ENCODE data around the gene ZNF521. TPM values are rescaled to one million over a fixed set of nuclear protein-coding genes. Genes with fewer than 3 reads are reported as not detected.

ZNF521 gene
- 57.1 TPM for total RNA-seq

GRCh38 chr18:25351777-25352628 lies at the start of gene ZNF521:
TSS of gene ZNF521 (minus strand) at chr18:25352166. CDS start at chr18:25350946, 1,220 bp downstream.
- ATAC-seq (peak; percentile 93), DNase-seq (ENCODE audit: low spot score) (peak; percentile 89)
- intact Hi-C loops (cut with DNase I): no loop called here

- intact Hi-C loops (cut with DNase I): no loop called here
- DNase-seq (ENCODE audit: low spot score) (no peak), ATAC-seq (no peak)
Observed at GRCh38 chr18:25399554-25399953, 47.6 kb upstream of the ZNF521 start.

GRCh38 chr18:25392192-25392591 lies 40.2 kb upstream of the ZNF521 start:
- no peak for ATAC-seq
- intact Hi-C loops (cut with DNase I): no loop called here

DNA sequence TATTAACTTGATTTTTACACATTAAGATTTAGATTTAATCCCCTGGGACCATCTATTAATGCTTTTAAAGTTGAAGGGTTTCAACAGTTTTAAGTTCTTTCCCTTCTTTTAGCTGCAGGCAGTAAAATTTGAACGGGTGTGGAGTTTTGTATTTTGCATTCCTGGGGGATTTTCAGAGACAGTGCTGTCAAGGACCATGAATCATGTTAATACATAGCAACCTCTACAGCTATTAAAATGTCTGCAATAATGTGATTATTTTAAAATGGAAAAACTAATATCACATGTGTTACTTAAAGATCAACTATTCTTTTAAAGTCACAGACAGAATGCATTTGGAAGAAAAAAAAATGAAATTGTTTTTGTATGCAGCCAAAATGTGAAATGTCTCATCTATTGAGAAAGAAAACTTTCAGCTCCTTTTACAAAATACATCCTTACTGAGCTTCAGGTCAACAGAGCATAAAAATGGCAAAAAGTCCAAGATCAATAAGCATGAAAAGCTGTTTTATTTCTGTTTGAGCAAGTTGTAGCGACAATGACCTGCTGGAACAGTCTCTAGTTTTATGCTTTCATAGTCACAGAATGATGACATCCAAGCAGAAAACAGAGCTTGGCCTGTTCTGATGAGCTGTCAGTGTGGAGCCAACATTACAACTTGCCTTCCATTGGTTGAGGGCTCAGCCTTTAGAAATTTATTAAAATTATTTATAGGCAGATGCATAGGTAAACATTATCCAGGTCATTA lies 21.6 kb upstream of the ZNF521 start:
- intact Hi-C loops (cut with DNase I): no loop called here
- ATAC-seq: no peak
- DNase-seq (ENCODE audit: low spot score): no peak

More at GRCh38 chr18:25392192-25392591, 40.2 kb upstream of the ZNF521 start:
- no peak for DNase-seq (ENCODE audit: low spot score)

GRCh38 chr18:25370391-25370790 lies 18.4 kb upstream of the ZNF521 start:
- ATAC-seq (no peak), DNase-seq (ENCODE audit: low spot score) (no peak)
- intact Hi-C loops (cut with DNase I): no loop called here

GRCh38 chr18:25365242-25365641 lies 13.3 kb upstream of the ZNF521 start:
- DNase-seq (ENCODE audit: low spot score) (no peak), ATAC-seq (no peak)
- intact Hi-C loops (cut with DNase I): no loop called here

- DNase-seq (ENCODE audit: low spot score) (no peak), ATAC-seq (no peak)
- intact Hi-C loops (cut with DNase I): no loop called here
Observed at GRCh38 chr18:25364732-25365131, 12.8 kb upstream of the ZNF521 start.

DNA sequence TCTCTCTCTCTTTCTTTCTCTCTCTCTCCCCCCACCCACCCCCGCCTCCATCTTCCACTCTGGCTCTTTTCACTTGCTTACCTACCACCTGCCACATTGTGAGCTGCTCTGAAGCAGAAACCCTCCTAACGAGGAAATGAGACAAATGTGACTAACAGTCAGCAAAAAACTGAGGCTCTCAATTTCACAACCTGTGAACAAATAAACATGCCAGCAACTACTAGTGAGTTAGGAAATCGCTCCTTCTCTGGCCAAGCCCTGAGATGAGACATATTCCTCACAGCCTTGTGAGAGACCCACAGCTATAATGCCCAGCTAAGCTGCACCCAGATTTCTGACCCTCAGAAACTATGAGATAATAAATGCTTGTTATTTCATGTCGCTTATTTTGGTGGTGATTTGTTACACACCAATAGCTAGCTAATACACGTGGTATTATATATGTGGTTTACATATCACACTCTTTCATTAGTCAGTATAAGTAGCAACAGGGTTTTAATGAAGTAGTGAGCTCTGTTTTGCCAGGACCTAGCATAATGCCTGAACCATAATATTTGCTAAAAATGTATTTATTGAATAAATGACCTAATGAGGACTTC lies 8.4 kb upstream of the ZNF521 start:
- intact Hi-C loops (cut with DNase I): no loop called here
- DNase-seq (ENCODE audit: low spot score) (no peak), ATAC-seq (peak; percentile 41)

DNA sequence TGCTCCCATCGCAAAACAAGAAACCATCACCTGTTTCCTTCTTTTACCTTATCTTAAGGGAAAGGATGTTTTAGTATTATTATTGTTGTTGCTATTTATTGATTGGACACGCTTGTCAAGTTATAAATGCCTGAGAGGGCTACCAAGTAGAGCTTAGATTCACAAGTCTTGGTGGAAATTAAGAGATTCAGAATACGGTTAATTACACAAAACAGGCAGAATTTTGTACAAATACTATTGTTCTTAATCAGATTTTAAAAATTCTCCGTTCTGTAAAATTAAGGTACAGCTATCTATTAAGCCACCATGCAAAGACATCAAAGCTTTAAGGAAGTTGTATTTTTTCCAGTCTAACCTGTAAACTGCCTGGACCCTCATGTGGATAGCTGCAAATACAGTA lies 1.1 kb upstream of the ZNF521 start:
- DNase-seq (ENCODE audit: low spot score): no peak
- ATAC-seq: no peak
- intact Hi-C loops (cut with DNase I): no loop called here

DNA sequence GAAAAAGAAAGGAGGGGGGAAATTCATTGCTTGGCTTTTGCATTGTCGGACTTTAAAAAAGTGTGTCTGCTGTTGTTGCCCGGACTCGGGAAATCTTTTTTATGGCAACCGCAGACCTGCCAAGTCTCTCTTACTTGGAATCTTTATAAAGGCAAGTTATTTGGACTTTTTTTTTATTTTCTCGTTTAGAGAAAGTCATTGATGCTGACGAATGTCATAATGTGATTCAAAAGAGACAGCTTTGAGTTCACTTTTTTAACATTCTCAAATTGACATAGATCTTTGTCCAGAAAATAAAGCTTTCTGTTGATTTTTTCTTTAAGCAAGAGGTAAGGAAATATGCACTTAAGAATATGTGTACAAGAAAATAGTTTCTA lies 651 bp upstream of the ZNF521 start:
- no peak for ATAC-seq
- no peak for DNase-seq (ENCODE audit: low spot score)
- intact Hi-C loops (cut with DNase I): no loop called here

GRCh38 chr18:25351280-25351775 lies 638 bp downstream of the ZNF521 start:
- ATAC-seq (no peak), DNase-seq (ENCODE audit: low spot score) (no peak)
- intact Hi-C loops (cut with DNase I): no loop called here

GRCh38 chr18:25350489-25351251 lies 1.3 kb downstream of the ZNF521 start:
- ATAC-seq (peak; percentile 76), DNase-seq (ENCODE audit: low spot score) (peak; percentile 78)
- intact Hi-C loops (cut with DNase I): no loop called here

DNA sequence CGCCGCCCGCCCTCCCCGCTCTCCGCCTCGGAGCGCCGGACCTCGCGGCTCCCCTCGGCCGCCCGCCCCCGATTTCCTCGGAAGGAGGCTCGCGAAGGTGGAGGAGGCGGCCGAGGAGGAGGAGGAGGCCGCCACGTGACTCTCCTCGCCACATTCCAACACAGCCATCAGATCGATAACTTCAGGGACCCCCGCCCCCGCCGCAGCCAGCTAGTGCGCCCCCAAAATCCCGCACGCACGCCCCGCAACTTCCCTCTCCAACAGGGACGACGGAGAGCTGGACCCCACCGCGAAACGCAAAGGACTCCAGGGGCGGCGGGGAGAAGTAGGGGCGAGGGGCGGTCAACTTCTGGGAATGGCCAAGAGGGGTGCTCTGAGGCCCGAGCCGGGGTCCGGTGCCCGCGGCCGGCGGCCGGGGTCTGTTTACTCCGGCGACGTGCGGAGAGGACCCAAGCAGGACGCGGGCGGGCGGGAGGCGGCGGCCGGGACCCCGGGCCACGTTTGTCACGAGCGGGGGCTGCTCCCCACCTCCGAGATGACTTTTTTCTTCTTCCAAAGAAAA lies 2.0 kb downstream of the ZNF521 start:
- DNase-seq (ENCODE audit: low spot score): peak; percentile 66
- peak; percentile 16 for ATAC-seq
- intact Hi-C loops (cut with DNase I): no loop called here

- DNase-seq (ENCODE audit: low spot score): peak; percentile 65
- intact Hi-C loops (cut with DNase I): no loop called here
- ATAC-seq: peak; percentile 12
Observed at GRCh38 chr18:25349131-25349925, 2.6 kb downstream of the ZNF521 start.

DNA sequence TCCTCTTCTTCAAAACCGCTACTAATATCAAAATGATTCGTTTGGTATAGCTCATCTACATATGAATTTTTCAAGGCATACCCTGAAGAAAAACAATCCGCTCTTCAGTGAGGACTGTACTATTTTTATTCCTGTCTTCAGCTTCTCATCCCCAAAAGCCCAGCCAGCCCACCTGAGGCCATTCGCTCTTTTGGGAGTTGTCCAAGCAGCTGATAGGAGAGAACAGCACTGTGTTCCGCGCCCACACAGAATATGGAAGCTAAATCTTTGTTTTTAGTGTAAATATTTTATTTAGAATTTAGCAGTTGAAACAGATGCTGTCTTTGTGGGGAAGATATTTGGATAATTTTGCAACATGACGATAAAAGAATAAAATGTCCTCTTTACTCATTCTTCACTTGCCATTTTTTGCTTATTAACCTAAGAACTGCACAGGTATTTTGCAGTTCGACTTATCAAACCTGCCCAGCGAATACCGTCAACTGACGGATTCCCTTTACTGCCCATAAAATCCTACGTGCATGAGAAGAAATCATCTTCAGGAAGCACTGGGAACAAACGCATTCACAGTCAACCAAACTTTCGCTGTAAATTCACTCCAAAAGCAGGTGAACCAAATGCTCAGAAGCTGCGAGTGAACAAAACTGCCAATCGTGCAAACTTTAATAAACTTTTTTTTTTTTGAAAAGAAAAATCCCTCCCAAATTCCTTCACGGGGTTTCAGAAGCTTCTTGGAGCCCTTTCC lies 3.4 kb downstream of the ZNF521 start:
- intact Hi-C loops (cut with DNase I): no loop called here
- ATAC-seq (no peak), DNase-seq (ENCODE audit: low spot score) (no peak)

GRCh38 chr18:25346561-25346960 lies 5.4 kb downstream of the ZNF521 start:
- ATAC-seq: no peak
- intact Hi-C loops (cut with DNase I): no loop called here
- no peak for DNase-seq (ENCODE audit: low spot score)

All from sciatic nerve (tissue), 2 donors.